Measurements from ENCODE around the gene FAM131B.

Gene FAM131B

GRCh38 chr7:143383642-143383957 lies 21.1 kb upstream of the FAM131B start:
- no peak for DNase-seq (ENCODE audit: extremely low read depth in 1 of 2, low read depth in 1 of 2)

GRCh38 chr7:143382791-143383641 lies 20.5 kb upstream of the FAM131B start:
- no peak for DNase-seq (ENCODE audit: extremely low read depth in 1 of 2, low read depth in 1 of 2)

- DNase-seq (ENCODE audit: extremely low read depth in 1 of 2, low read depth in 1 of 2) = no peak
Measured at GRCh38 chr7:143382126-143382790, 19.7 kb upstream of the FAM131B start.

GRCh38 chr7:143381427-143382125 lies 19.1 kb upstream of the FAM131B start:
- no peak for DNase-seq (ENCODE audit: extremely low read depth in 1 of 2, low read depth in 1 of 2)

- DNase-seq (ENCODE audit: extremely low read depth in 1 of 2, low read depth in 1 of 2) = peak; percentile 76 to 81
Measured at GRCh38 chr7:143380646-143381426, 18.3 kb upstream of the FAM131B start, which contains the start of gene ZYX. Gene ZYX, plus strand, starts transcription at chr7:143381345. Its CDS starts 227 bp downstream, at chr7:143381572.

- peak; percentile 69 to 81 for DNase-seq (ENCODE audit: extremely low read depth in 1 of 2, low read depth in 1 of 2)
Measured at GRCh38 chr7:143380260-143380645, 17.7 kb upstream of the FAM131B start.

GRCh38 chr7:143379611-143380259 lies 17.2 kb upstream of the FAM131B start:
- no peak for DNase-seq (ENCODE audit: extremely low read depth in 1 of 2, low read depth in 1 of 2)

GRCh38 chr7:143376396-143376795 lies 13.9 kb upstream of the FAM131B start:
- no peak for DNase-seq (ENCODE audit: extremely low read depth in 1 of 2, low read depth in 1 of 2)

GRCh38 chr7:143375298-143376034 lies 13.0 kb upstream of the FAM131B start:
- DNase-seq (ENCODE audit: extremely low read depth in 1 of 2, low read depth in 1 of 2) = no peak

GRCh38 chr7:143374561-143374960 lies 12.0 kb upstream of the FAM131B start:
- DNase-seq (ENCODE audit: extremely low read depth in 1 of 2, low read depth in 1 of 2) = no peak

GRCh38 chr7:143373255-143373794 lies 10.8 kb upstream of the FAM131B start:
- no peak for DNase-seq (ENCODE audit: extremely low read depth in 1 of 2, low read depth in 1 of 2)

- no peak for DNase-seq (ENCODE audit: extremely low read depth in 1 of 2, low read depth in 1 of 2)
Measured at GRCh38 chr7:143372070-143372469, 9.6 kb upstream of the FAM131B start.

GRCh38 chr7:143369678-143370651 lies 7.5 kb upstream of the FAM131B start:
- no peak for DNase-seq (ENCODE audit: extremely low read depth in 1 of 2, low read depth in 1 of 2)

GRCh38 chr7:143368387-143368786 lies 5.9 kb upstream of the FAM131B start:
- DNase-seq (ENCODE audit: extremely low read depth in 1 of 2, low read depth in 1 of 2) = no peak

- DNase-seq (ENCODE audit: extremely low read depth in 1 of 2, low read depth in 1 of 2) = no peak
Measured at GRCh38 chr7:143367972-143368371, 5.5 kb upstream of the FAM131B start.

GRCh38 chr7:143363016-143363937 lies 764 bp upstream of the FAM131B start:
- DNase-seq (ENCODE audit: extremely low read depth in 1 of 2, low read depth in 1 of 2) = no peak

GRCh38 chr7:143361552-143362130 lies 872 bp downstream of the FAM131B start:
- DNase-seq (ENCODE audit: extremely low read depth in 1 of 2, low read depth in 1 of 2) = no peak
